ENCODE results near the gene PLXDC2.

Gene PLXDC2

DNA sequence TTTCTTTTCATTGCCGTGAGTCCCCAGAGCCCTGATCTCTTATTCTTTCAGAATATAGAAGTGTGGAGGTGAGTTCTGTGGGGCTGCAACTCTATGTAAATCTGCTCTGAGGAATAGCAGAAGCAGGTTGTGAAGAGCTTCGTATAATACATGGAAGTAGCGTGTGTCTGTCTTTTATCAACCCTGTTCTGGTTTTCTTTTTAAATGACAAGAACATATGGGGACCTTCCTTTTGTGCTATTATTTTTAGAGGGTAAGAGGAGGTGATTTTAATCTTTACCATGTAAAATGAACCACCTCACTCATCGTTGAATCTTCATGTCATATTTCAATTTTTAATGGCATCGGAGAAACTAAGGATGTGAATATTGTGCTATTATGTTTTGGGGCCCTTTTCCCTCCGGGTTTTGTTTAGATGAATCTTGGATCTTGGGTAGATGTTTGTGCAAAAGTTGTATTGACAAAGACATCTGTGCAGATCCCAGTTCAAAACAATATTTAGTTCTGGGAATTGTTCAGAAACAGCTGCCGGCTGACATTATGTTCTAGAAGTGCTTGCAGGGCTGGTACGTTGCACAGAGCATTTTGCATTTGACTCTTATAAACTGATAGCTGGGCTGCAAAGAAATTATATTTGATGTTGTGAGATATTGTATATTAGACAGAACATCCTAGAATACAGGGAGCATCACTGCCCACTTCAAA is 46.7 kb downstream of the PLXDC2 start:
- DNase-seq = no peak

DNA sequence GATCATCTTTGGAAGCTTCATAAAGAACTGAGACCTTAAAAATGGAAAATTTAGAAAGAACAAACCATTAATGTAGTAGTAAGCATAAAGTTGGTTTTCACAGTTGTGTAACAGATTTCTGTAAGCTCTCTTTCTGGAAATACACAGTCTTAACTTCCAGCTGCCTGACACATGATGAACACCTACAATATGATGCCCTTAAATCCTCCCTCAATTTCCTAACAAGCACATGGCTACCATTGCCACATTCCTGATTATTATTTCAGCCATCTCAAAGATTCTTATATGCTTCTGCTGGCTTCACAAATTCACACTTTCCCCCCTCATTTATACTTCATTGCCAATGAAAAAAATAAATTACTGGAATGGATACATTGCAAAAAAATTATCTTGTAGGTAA is 49.4 kb downstream of the PLXDC2 start:
- DNase-seq = no peak

DNA sequence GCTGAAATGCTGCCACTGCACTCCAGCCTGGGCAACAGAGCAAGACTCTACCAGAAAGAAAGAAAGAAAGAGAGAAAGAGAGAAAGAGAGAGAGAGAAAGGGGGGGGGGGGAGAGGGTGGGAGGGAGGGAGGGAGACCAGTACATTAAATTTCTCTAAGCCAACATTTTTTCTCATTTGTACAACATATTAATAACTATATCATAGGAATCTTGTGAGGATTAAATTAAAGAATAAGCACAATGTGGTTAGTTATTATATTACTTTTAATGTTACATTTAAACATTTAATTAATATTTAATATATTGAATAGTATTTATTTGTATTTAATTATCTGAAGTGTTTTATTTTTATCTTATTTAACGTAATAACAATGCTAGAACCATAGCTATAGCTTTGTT is 53.1 kb downstream of the PLXDC2 start:
- no peak for DNase-seq

DNA sequence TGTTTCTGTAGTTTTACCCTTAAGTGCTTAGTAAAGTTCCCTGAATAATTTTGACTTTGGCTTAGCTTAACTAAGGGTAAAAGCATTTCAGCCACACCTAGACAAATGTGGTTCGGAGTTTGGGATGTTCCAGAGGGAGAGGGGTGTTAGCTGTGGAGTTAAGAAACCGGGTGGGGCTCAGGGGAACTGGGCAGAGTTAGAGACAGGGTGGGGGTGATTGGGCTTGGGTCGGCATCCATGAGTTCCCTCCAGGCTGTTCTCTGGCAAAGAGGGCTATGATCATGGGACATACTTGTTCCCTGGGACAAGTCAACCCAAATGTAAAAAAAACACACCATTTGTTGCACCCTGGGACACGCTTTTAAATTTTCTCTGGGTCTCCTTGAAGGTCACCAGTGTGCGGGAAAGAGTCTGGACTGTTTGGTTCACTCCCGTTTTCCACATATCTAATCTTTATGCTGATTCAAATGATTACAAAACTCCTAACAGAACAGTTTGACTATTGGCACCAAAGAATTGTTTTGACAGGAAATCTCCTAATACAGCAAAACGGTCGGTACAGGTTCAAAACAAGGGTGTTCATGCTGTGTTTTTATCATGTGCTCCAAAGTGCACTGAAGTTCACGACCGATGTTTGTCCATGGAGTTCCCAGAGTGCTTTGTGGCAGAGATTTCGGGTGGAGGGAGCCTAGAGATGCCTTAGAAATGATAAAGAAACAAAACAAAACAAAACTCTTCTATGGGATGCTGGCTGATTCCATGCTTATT is 56.5 kb downstream of the PLXDC2 start:
- DNase-seq = no peak

DNA sequence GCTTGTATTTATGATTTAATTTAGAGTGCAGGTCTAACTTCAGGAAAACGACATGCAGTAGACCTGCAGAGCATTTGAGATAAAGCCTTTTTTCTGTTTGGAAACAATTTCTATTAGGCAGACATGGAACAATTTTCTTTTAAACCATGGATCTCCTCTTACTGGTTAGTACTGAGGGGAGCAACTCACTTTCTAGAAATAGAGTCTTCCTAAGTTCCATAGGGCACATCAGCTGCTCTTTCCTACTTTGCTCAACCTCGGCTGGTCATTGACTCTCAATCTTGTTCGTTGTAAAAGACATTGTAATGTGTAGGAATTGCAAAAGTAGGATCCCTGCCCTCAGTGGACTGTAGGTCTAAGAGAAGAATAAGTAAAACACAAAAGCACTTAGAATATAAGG is 58.0 kb downstream of the PLXDC2 start:
- DNase-seq = no peak

DNA sequence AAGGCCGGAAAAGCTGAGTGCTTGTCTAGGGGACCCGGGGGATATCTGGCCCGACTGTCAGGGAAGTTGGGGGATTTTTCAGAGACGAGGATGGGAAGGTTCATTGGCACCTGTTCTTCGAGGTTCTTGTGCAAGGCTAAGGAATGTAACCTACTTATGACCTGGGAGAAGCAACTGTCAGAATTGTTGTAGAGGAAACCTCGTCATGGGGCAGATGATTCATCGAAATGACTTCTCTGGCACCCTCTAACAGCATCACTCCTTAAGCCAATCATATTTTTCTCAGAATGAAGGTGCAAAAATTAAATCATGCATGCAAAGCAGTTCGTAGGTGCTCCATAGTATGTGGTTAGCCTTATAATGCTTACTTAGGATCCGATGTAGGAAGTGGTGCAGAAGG is 58.6 kb downstream of the PLXDC2 start:
- no peak for DNase-seq

DNA sequence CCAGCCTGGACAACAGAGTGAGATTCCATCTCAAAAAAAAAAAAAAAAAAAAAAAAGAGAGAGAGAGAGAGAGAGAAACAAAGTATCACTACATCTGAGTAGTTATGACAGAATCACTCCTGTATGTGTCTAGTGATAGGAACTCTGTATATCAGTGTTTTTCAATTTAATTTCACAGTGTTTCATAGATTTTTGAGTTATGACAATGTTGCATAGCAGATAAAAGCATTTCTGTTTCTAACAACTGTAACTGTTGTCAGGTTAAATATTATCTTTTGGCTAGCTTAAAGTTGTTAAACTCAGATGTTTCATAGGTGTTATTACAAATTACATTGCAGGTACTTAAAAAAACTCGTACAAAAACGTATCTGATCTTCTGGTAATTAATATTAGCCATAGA is 60.3 kb downstream of the PLXDC2 start:
- DNase-seq = no peak

DNA sequence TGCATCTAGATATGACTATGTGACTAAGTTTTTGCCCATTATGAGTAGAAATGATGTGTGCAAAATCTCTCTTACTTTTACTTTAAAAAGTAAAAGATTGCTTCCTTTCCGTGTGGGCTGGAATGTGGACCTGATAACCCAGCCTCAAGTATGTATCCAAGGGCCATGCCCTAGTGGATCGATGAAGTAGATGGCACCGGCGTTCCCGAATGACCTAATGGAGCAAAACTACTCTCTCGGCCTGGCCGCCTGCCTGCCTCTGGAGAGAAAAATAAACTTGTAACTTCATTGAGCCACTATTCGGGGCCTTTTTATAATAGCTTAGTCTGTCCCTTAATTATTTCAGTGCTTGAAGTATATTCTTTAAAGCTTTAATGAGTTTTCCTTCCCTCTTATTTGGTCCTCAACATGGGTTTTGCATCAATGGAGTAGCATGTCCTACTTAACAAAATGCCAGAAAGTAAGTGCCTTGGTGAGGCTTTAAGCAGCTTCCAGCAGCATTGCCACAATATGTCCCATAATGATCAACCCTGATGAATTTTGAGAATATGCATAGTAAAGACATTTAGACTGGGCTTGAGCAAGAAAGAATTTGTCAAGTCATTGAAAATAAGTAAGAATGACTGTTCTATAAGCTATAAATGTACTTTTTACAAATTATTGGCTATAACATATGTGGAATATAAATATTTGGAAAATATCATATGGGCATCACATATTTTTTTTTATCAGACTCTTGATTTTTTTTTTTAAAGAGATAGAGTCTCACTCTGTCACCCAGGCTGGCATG is 61.4 kb downstream of the PLXDC2 start:
- no peak for DNase-seq

DNA sequence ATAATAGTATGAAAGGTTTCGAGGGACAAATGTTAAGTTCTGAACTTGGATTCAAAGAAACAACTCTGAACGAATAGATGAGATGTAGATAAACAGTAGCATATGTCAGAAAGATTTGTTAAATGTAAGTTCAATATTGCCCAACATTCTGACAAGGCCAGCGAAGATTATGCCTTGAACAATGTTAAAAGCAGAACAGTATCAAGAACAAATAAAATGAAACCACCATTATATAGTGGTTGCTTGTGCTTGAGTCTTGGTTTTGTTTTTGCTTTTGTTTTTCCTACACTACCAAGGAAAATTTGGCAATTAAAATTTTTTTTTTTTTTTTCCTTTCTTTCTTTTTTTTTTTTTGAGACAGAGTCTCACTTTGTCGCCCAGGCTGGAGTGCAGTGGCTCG is 66.4 kb downstream of the PLXDC2 start:
- no peak for DNase-seq

DNA sequence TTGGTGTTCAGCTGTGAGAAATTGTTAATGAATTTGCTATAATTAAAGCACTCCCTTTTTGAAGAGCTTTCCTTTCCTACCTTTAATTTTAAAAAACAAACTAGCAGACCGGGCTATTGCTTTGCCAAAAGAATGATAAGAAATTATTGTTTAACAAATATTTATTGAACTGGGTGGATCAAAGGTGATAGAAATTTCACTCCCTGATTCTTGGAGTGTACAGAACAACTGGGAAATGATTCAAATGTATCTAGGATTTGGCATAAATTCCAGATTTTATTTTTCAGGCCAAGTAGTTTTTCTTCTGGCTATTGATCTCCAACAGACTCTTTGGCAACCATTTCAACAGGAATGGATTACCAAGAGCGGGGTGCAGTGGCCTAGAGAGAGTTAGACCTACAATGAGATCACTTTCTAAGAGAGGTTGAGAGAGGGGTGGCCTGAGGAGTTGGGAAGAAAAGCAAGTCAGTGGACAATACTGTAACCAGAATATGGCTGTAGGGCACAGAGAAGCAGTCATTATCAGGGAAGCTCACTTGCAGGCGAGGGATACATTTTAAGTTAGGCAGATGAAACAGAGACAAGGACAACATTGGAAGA is 71.9 kb downstream of the PLXDC2 start:
- DNase-seq = no peak

DNA sequence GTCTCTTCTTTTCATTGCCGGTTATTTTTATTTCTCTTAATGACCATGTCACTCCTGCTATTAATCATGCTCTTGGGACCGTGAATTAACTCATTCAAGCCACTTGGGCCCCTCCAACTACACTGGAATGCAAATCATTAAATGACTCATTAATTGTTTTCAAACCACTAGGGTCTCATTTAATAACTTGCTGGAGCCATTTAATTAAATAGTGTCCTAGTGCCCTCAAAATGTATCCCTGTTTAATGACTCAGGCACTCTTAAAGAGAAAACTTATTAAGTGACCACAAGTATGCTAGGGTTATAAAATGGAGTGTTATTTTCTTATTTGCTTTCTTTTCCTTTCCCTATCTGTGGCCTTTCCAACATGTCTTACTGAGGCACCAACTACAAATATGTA is 73.0 kb downstream of the PLXDC2 start:
- DNase-seq = no peak

DNA sequence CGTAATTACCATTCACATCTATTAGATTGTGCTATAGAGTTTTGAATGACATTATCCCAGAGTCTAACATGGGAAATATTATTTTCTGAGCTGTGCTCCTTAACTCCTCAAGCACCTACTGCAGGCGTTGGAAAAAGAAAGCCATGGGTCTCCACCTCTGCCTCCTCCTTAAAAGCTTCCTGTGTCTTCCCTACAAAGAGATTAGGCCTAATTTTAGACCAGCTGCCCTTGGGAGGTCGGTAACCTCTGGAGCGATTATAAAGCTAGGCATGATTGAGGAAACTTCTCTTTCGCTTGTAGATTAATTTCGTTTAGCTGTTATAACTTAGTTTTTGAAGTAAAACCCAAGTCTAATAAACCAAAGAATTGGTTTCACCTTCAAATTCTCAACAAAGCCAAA is 75.2 kb downstream of the PLXDC2 start:
- no peak for DNase-seq

DNA sequence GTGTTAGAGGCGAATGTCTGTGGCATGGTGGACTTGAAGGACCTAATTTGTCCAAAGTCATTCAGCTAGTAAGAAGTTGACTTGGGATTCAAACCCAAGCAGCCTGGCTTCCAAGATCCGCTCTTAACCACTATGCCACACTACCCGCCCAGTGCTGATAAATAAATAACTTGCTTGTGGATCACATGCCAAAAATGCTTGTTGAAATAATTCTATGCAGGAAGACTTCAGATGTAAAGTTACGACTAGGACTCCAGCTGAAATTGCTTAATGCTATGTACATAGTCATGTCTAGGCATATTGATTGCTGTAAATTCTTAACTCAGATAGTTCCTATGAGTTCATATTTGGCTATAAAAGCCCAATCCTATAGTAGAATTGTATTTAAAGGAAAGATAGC is 76.0 kb downstream of the PLXDC2 start:
- DNase-seq = no peak

DNA sequence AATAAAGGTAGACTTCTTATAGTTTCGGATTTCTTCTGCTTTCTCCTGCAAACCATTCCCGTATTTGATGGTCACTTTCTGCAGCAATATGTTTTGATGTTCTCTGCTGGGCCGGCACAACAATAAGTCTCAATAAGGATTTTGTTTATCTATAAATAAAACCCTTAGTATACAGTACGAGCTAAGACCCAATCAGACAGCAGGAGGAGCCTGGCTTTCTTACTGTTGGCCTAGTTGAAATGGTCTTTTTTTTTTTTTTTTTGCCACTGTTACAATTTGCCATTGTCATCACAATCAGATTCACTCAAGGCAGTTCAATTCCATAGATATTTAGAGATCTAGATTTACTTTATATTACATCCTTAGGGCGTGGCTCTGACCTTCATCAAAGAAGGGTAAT is 76.4 kb downstream of the PLXDC2 start:
- no peak for DNase-seq

DNA sequence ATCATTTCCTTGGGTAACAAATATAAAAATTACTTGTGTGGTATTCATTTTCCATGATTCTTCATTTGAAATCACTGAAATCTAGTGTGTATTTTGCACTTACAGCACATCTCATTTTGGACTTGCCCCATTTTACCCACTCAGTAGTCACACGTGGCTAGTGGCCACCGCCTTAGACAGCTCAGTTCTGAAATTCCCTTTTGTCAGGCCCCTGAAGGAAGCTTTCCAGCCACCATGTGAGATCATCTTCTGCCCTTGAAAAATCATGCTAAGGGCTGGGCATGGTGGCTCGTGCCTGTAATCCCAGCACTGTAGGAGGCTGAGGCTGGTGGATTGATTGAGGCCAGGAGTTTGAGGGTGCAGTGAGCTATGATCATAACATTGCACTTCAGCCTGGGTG is 79.3 kb downstream of the PLXDC2 start:
- DNase-seq = no peak

DNA sequence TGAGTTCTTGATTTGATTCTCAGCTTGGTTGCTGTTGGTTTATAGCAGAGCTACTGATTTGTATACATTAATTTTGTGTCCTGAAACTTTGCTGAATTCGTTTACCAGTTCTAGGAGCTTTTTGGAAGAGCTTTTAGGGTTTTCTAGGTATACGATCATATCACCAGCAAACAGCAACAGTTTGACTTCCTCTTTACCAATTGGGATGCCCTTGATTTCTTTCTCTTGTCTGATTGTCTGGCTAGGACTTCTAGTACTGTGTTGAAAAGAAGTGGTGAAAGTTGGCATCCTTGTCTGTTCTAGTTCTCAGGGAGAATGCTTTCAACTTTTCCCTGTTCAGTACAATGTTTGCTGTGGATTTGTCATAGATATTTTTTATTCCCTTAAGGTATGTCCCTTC is 86.2 kb downstream of the PLXDC2 start:
- DNase-seq = no peak

DNA sequence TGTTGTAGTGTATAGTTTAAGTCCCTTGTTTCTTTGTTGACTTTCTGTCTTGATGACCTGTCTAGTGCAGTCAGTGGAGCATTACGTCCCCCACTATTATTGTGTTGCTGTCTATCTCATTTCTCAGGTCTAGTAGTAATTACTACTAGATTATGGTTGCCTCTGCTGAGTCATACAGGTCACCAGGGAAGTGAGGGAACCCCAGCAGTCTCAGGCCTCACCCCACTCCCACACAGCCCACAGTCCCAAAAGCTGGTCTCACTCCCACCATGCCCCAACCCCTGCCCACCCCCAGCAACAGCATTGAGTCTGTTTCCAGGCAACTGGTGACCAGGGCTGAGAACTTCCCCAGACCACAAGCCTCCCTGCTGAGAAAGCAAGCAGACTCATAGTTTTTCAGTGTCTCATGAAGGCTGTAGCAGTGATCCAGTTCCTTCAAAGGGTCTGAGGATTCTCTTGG is 88.0 kb downstream of the PLXDC2 start:
- DNase-seq = no peak

DNA sequence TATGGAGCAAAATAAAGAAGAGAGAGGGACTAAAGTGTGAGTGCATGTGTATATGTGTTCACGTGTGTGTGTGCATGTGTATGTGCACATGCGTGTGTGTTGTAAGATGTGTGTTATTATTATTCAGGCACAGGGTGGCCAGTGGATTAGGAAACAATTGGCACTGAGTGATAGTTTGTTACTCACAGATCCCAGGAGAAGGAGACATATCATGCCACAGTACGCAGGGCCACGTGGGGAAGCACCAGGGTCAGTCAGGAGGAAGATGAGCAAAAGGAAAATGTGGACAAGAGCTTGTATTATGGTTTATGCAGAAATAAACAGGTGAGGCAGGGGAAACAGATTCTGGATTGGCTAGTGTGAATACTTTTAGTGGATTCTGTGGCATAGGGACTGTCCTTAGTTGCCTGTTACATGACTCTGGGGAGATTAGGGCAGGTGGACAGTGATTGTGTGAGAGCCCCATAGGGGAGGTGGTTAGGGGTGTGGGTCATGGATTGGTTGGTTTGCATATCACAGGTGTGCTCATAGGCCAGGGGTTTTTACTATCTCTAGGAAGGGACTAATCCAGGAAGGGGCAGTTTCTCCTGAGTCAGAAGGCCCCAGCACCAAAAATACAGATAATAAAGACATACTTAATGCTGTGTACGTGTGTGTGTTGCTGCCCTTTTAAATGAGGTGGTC is 90.0 kb downstream of the PLXDC2 start:
- no peak for DNase-seq

DNA sequence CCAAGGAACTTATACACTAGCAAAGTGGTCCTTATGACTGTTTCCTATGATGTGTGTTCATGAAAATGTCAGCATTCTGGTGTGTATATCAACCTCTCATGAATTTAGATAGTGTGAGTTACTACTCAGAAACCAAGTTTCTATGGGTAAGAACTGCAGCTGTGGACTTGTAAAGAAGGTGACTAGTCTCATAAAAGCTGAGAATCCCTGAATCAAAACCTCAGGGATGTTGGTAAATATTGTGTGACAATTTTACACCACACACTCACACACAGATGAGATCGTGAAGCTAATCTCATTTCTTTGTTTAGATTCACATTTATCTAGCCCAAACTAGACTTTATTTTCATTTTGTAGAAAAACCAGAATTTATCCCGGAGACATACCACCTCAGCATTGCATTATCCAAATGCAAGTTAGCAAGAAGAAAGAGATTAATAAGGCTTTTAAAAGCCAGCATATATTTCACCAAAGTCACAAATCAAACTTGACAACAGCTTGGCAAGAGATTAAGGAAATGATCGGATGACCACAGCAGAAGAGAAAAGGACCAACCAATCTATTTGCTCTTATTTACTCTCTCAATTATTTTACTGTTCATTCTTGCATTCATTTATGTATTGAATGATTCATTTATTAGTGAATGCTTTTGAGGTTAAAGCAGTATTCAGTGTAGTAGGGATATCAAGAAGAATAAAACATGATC is 92.9 kb downstream of the PLXDC2 start:
- no peak for DNase-seq

DNA sequence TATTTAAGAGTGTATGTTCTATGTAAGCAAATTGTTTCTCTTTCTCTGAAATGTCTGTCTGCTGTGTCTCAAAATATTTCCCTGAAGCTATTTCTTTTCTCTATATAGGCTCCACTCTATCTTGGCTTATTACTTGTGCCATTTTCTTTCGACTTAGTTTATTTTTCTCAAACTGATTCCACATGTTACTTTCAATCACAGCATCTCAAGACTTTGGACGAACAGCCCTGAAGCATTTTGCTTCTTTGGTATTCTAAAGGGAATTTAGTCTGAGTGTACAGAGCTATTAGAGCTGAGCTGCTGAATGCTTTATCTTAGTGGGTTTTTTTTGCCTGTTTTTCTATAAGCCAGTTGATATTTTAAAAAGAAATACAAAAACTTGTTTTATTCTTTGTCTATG is 95.7 kb downstream of the PLXDC2 start:
- DNase-seq = no peak

DNA sequence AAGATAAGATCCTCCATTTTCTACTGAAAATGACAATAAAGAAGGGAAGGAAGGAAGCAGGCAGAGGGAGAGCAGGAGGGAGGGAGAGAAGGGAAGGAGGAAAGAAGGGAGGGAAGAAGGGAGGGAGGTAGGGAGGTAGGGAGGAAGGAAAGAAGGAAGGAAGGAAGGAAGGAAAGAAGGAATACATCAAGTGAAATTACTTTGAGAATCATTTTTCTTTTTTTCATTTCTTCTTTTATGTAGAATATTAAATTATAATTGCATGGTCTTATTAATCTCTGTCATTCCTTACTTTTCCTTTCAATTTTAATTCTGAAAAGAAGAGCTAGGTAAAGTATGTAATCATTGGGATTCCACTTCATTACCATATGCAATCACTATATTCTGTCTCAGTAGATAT is 97.8 kb downstream of the PLXDC2 start:
- no peak for DNase-seq

DNA sequence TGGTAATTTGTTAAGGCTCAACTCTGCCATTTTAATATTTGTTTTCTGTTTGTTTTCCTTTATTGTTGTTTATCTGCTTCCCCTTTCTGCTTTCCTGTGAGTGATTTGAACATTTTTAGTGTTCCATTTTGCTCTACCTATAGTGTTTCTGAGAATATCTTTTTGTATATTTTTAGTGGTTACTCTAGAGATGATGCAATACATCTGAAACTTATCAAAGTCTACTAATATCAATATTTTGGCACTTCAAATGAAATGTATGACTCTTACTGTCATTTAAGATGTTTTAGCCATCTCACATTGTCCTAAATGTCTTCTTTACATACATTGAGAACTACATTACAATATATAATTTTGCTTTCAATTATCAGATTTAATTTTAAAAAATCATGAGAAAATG is 98.9 kb downstream of the PLXDC2 start:
- DNase-seq = no peak
